ENCODE data around the gene P3H3.

DNA sequence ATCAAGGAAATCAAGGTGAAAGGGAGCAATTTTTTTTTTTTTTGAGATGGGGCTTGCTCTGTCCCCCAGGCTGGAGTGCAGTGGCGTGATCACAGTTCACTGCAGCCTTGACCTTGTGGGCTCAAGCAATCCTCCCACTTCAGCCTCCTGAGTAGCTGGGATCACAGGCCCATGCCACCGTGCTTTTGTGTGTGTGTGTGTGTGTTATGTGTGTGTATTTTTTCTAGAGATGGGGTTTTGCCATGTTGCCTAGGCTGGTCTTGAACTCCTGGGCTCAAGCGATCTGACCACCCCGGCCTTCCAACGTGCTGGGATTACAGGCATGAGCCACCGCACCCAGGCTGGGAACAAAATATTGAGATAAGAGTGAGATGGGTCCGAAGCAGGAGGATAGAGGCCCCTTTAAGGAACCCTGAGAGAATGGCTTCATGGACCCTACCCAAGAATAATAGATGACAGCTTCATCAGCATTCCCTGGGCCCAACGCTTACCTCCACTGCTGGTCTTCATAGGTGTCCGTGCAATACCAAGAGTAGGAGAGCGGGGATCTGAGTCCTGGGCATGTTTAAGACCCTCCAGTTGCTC, 21.9 kb downstream of the P3H3 start:
- TF ChIP-seq POLR2A (IDR thresholded peaks at IDR 0.05; ENCODE audit: low read depth, low read length), result no peak
- TF ChIP-seq, protein P1, sequence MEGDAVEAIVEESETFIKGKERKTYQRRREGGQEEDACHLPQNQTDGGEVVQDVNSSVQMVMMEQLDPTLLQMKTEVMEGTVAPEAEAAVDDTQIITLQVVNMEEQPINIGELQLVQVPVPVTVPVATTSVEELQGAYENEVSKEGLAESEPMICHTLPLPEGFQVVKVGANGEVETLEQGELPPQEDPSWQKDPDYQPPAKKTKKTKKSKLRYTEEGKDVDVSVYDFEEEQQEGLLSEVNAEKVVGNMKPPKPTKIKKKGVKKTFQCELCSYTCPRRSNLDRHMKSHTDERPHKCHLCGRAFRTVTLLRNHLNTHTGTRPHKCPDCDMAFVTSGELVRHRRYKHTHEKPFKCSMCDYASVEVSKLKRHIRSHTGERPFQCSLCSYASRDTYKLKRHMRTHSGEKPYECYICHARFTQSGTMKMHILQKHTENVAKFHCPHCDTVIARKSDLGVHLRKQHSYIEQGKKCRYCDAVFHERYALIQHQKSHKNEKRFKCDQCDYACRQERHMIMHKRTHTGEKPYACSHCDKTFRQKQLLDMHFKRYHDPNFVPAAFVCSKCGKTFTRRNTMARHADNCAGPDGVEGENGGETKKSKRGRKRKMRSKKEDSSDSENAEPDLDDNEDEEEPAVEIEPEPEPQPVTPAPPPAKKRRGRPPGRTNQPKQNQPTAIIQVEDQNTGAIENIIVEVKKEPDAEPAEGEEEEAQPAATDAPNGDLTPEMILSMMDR (IDR thresholded peaks at IDR 0.05; ENCODE audit: extremely low read depth in 1 of 2, insufficient read depth in 1 of 2, low read depth in 1 of 2, low read length in 2 of 2), result no peak
- TF ChIP-seq POLR2AphosphoS5 (IDR thresholded peaks at IDR 0.05; ENCODE audit: insufficient read depth, low read depth, low read length), result no peak

Measured in endothelial cell of umbilical vein (primary cell).